Right lobe of liver (tissue), 4 donors: ENCODE data around the gene MED12L.

Source experiments
- POLR2A ChIP-seq: fragments of 450-650 bp; IDR thresholded peaks from one replicate; pipeline ENCODE4 v1.6.1; 2017; ENCODE audit warnings: antibody characterized with exemption, mild to moderate bottlenecking
- TF ChIP-seq, protein P1 (sequence below), 4 donors: fragments of 200-600 bp in 3 of 4; fragments of 450-650 bp in 1 of 4; IDR thresholded peaks; one replicate each; pipeline versions ENCODE4 v1.5.1 to v1.8.0; 2016 to 2022; ENCODE audit warnings: antibody characterized with exemption in 4 of 4, mild to moderate bottlenecking in 2 of 4
- donor health status: DM: no; HTN: no; CAD: no.
- donor health status: DM: no; HTN: no; CAD: no.
- donor health status: DM: no; HTN: yes; CAD: no.

DNA sequence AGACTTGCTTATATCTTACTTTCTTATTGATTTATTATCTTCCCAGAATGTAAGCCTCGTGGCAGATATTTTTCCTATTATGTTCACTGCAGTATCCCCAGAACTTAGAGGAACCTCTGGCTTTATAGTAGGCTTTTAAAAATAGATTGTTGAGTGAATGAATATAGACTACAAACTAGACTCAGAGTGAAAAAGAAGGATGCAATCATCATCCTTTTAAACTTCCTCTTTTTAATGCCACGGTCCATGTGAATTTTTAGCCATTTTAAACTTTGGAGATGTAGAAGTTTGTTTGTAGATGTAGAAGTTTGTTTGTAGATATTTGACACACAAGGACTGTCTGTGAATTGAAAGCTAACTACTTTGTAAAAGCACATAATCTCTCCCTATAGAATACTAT lies 306.3 kb downstream of the MED12L start:
- TF ChIP-seq, protein P1, sequence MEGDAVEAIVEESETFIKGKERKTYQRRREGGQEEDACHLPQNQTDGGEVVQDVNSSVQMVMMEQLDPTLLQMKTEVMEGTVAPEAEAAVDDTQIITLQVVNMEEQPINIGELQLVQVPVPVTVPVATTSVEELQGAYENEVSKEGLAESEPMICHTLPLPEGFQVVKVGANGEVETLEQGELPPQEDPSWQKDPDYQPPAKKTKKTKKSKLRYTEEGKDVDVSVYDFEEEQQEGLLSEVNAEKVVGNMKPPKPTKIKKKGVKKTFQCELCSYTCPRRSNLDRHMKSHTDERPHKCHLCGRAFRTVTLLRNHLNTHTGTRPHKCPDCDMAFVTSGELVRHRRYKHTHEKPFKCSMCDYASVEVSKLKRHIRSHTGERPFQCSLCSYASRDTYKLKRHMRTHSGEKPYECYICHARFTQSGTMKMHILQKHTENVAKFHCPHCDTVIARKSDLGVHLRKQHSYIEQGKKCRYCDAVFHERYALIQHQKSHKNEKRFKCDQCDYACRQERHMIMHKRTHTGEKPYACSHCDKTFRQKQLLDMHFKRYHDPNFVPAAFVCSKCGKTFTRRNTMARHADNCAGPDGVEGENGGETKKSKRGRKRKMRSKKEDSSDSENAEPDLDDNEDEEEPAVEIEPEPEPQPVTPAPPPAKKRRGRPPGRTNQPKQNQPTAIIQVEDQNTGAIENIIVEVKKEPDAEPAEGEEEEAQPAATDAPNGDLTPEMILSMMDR (IDR thresholded peaks at IDR 0.05), result no peak
- TF ChIP-seq POLR2A, result no peak
